Keratinocyte (primary cell): Measurements from ENCODE around the gene SYNJ1.
"Not testable (repeated sequence)": the region's sequence is repeated elsewhere in the genome, so short reads cannot be mapped to it uniquely, and the experiment has no call there.

ENCODE experiments used
- CTCF ChIP-seq, 3 experiments: IDR thresholded peaks in 1 of 3; conservative IDR thresholded peaks in 1 of 3; optimal IDR thresholded peaks in 1 of 3; 2 replicates in 2 of 3; 3 replicates in 1 of 3; pipeline versions ENCODE3 to v1.5.1; 2011; ENCODE audit warnings: low read length in 3 of 3, mild to moderate bottlenecking in 3 of 3, moderate library complexity in 2 of 3, control low read depth in 1 of 3, inconsistent platforms in 1 of 3; ENCODE audit not compliant: insufficient read depth in 2 of 3; ENCODE audit errors: extremely low read depth in 1 of 3
- EZH2 ChIP-seq: IDR thresholded peaks from one replicate; pipeline ENCODE4 v1.6.1; 2012; ENCODE audit warnings: inconsistent platforms, mild to moderate bottlenecking, low read length, moderate library complexity

GRCh38 chr21:32664095-32664494, 63.7 kb downstream of the SYNJ1 start:
- not testable (repeated sequence) for TF ChIP-seq EZH2; CTCF (optimal IDR thresholded peaks at IDR 0.05 in 1 of 3, IDR thresholded peaks at IDR 0.05 in 1 of 3, conservative IDR thresholded peaks at IDR 0.05 in 1 of 3; ENCODE audit: extremely low read depth in 1 of 3, insufficient read depth in 2 of 3, low read length in 3 of 3)
